K562 (cell line): ENCODE measurements around the gene TOMT. TPM values are rescaled to one million over a fixed set of nuclear protein-coding genes. Genes with fewer than 3 reads are reported as not detected.

ENCODE experiments used
- ATAC-seq: fragments of 200-7000 bp; cut with Tn5 transposase; 3 replicates; pipeline ENCODE4 v1.9.1; 2020; ENCODE audit warnings: moderate library complexity
- BruUV-seq: library from RNA; stranded (reverse); fragments of 400-500 nt; replicated peaks from 2 replicates; lab custom pipeline; 2021; lab: Mats Ljungman, UMichigan
- CTCF ChIA-PET: fragments of 300-600 bp; formaldehyde crosslinking; extraction: SDS; loops from one replicate; lab custom pipeline; 2021; ENCODE audit warnings: low intra/inter-chr PET ratio; lab: Yijun Ruan, JAX
- POLR2A ChIA-PET: fragments of 300-600, 350-650 bp; sonication (Branson Sonifier 250); formaldehyde crosslinking; extraction: SDS; loops from one replicate; lab custom pipeline; 2021; ENCODE audit warnings: antibody characterized with exemption, inconsistent platforms; lab: Yijun Ruan, JAX
- DNase-seq, 4 experiments: peaks; one replicate each; pipeline versions ENCODE4 v3.0.0 to v3.0.0-alpha.2; 2011 to 2018; ENCODE audit warnings: low spot score in 3 of 4, mixed read lengths in 3 of 4; ENCODE audit errors: extremely low read depth in 1 of 4
- FAIRE-seq: peaks from 2 replicates; lab custom pipeline; 2011; peaks lifted over from hg19 to GRCh38; lab: Jason Lieb, UNC
- H2AFZ ChIP-seq: 2 replicates; pipeline ENCODE4 v1.6.0; 2011; ENCODE audit warnings: low read depth, low read length, control low read depth, inconsistent platforms
- H3K27ac ChIP-seq: fragments of 200-600 bp; 3 replicates; pipeline ENCODE4 v1.8.0; 2011; ENCODE audit warnings: low read depth, mild to moderate bottlenecking, control low read depth, inconsistent platforms, low read length, moderate library complexity, mixed read lengths; ENCODE audit errors: extremely low read depth
- H3K27me3 ChIP-seq, 2 experiments: fragments of 300-600 bp in 1 of 2; 2 replicates in 1 of 2; 3 replicates in 1 of 2; pipeline versions ENCODE4 v1.6.0 to v1.8.0; 2011; ENCODE audit warnings: inconsistent platforms in 2 of 2, low read length in 2 of 2, mild to moderate bottlenecking in 1 of 2, mixed read lengths in 1 of 2, moderate library complexity in 1 of 2; ENCODE audit not compliant: control insufficient read depth in 2 of 2, insufficient read depth in 2 of 2
- H3K36me3 ChIP-seq: fragments of 300-600 bp; 3 replicates; pipeline ENCODE4 v1.8.0; 2011; ENCODE audit warnings: mild to moderate bottlenecking, low read length, inconsistent platforms; ENCODE audit not compliant: control insufficient read depth, insufficient read depth
- H3K4me1 ChIP-seq, 2 experiments: fragments of 200-600 bp in 1 of 2; replicated peaks in 1 of 2; 2 replicates in 1 of 2; 3 replicates in 1 of 2; pipeline versions ENCODE4 v1.5.1 to v1.8.0; 2011; ENCODE audit warnings: inconsistent platforms in 2 of 2, low read length in 2 of 2, mild to moderate bottlenecking in 1 of 2, mixed read lengths in 1 of 2, moderate library complexity in 1 of 2; ENCODE audit not compliant: control insufficient read depth in 2 of 2, insufficient read depth in 2 of 2
- H3K4me2 ChIP-seq: 2 replicates; pipeline ENCODE4 v1.6.1; 2011; ENCODE audit warnings: low read length, control low read depth, inconsistent platforms, mixed read lengths; ENCODE audit not compliant: insufficient read depth
- H3K4me3 ChIP-seq: fragments of 200-600 bp; sonication (generic), shearing (Covaris generic); 2 replicates; pipeline ENCODE4 v1.5.1; 2016; ENCODE audit warnings: control low read depth, inconsistent platforms
- H3K79me2 ChIP-seq: fragments of 200-600 bp; 3 replicates; pipeline ENCODE4 v1.8.0; 2011; ENCODE audit warnings: low read length, inconsistent platforms; ENCODE audit not compliant: control insufficient read depth, insufficient read depth
- H3K9ac ChIP-seq, 2 experiments: 2 replicates each; pipeline versions ENCODE4 v1.6.0 to v1.6.1; 2011; ENCODE audit warnings: low read depth in 2 of 2, low read length in 2 of 2, control low read depth in 1 of 2, inconsistent platforms in 1 of 2, mild to moderate bottlenecking in 1 of 2, mixed read lengths in 1 of 2; ENCODE audit not compliant: insufficient read depth in 1 of 2
- H3K9me1 ChIP-seq: one replicate; pipeline ENCODE4 v1.6.0; 2011; ENCODE audit warnings: inconsistent platforms, mild to moderate bottlenecking, low read length, moderate library complexity; ENCODE audit not compliant: control insufficient read depth, insufficient read depth
- H3K9me3 ChIP-seq: replicated peaks from 2 replicates; pipeline ENCODE4 v1.5.1; 2011; ENCODE audit warnings: low read depth, low read length, inconsistent platforms; ENCODE audit not compliant: control insufficient read depth, insufficient read depth
- H4K20me1 ChIP-seq: replicated peaks from 2 replicates; pipeline ENCODE4 v1.6.1; 2011; ENCODE audit warnings: low read length, inconsistent platforms, mixed read lengths; ENCODE audit not compliant: control insufficient read depth, insufficient read depth
- CREB3 ChIP-seq: fragments of 450-650 bp; conservative IDR thresholded peaks from 2 replicates; pipeline ENCODE4 v1.6.1; 2016; ENCODE audit warnings: missing genetic modification characterization, low read depth, mild to moderate bottlenecking, missing compliant biosample characterization, moderate library complexity
- CUX1 ChIP-seq: fragments of 200-800 bp; sonication (Bioruptor generic); IDR thresholded peaks from 2 replicates; pipeline ENCODE4 v1.6.1; 2016; ENCODE audit warnings: missing genetic modification characterization, missing compliant biosample characterization
- FOXJ3 ChIP-seq: sonication (generic); formaldehyde crosslinking; IDR thresholded peaks from 2 replicates; pipeline ENCODE4 v1.4.0; 2020; ENCODE audit warnings: mild to moderate bottlenecking, missing genetic modification reagents
- JUND ChIP-seq, 2 experiments: IDR thresholded peaks; 2 replicates in 1 of 2; 3 replicates in 1 of 2; pipeline ENCODE4 v1.6.1; 2011; ENCODE audit warnings: borderline replicate concordance in 2 of 2, low read depth in 2 of 2, low read length in 2 of 2, improper control_type of control experiment in 1 of 2, missing biosample characterization in 1 of 2, missing genetic modification characterization in 1 of 2, missing genetic modification reagents in 1 of 2
- NFE2 ChIP-seq: IDR thresholded peaks from 2 replicates; pipeline ENCODE4 v1.6.1; 2014; ENCODE audit warnings: antibody characterized with exemption, low read depth
- NR2C1 ChIP-seq, 2 experiments: fragments of 450-650 bp; IDR thresholded peaks; 2 replicates each; pipeline ENCODE4 v1.6.1; 2017; ENCODE audit warnings: mild to moderate bottlenecking in 2 of 2, antibody characterized with exemption in 1 of 2, inconsistent platforms in 1 of 2, missing compliant biosample characterization in 1 of 2, missing genetic modification characterization in 1 of 2
- RFX7 ChIP-seq: fragments of 250-450 bp; sonication (Bioruptor Pico); IDR thresholded peaks from 2 replicates; pipeline ENCODE4 v1.5.1; 2021; ENCODE audit warnings: mild to moderate bottlenecking
- TAF7 ChIP-seq: fragments of 450-650 bp; IDR thresholded peaks from 2 replicates; pipeline ENCODE4 v1.6.1; 2016; ENCODE audit warnings: missing genetic modification characterization, missing compliant biosample characterization
- ZNF165 ChIP-seq: fragments of 250-450 bp; sonication (Bioruptor Pico); IDR thresholded peaks from 2 replicates; pipeline ENCODE4 v1.4.0; 2020; ENCODE audit warnings: borderline replicate concordance
- ZNF174 ChIP-seq: fragments of 250-450 bp; sonication (Bioruptor Pico); IDR thresholded peaks from 2 replicates; pipeline ENCODE4 v1.4.0; 2020; ENCODE audit warnings: mild to moderate bottlenecking
- ZNF740 ChIP-seq, 3 experiments: fragments of 200-800 bp in 1 of 3; sonication (Bioruptor generic) in 1 of 3; sonication (generic) in 1 of 3; formaldehyde crosslinking in 1 of 3; IDR thresholded peaks; 2 replicates each; pipeline versions ENCODE4 v1.6.1 to v1.8.0; 2016 to 2022; ENCODE audit warnings: mild to moderate bottlenecking in 2 of 3, missing compliant biosample characterization in 2 of 3, missing genetic modification characterization in 2 of 3, missing genetic modification reagents in 1 of 3
- WGBS: fragments of 100-300 bp; shearing (Covaris generic); methylation state at CpG from one replicate; pipeline ENCODE4 v1.1.6; 2016; ENCODE audit warnings: low coverage, mixed read lengths; ENCODE audit not compliant: insufficient coverage; ENCODE audit errors: missing lambda C conversion rate; 5-methylcytosine and 5-hydroxymethylcytosine counted together
- in situ Hi-C: fragments of 300-500 bp; cut with MboI; formaldehyde crosslinking; loops from 4 replicates; pipeline ENCODE4 v1.15.0; 2018; ENCODE audit warnings: inconsistent platforms, mixed read lengths
- intact Hi-C: fragments of 100-400 bp; cut with micrococcal nuclease; formaldehyde crosslinking; loops from 2 replicates; pipeline ENCODE4 v1.14.2; 2022
- polyA plus RNA-seq, 8 experiments: library from polyadenylated mRNA; depleted of rRNA in 4 of 8; stranded (reverse) in 5 of 8; unstranded in 3 of 8; fragments of >200 nt; fragmentation: Nextera tagmentation in 2 of 8; fragmentation: Illumina TruSeq in 1 of 8; extraction: Ambion mirVana in 2 of 8; extraction: Trizol in 1 of 8; gene quantifications; 2 replicates each; pipeline versions ENCODE4 v1.2.1 to v1.2.3, GENCODE V29; 2011 to 2014; ENCODE audit warnings: inconsistent platforms in 1 of 8, missing spikeins in 1 of 8
- total RNA-seq, 7 experiments: library from RNA; depleted of rRNA in 6 of 7; stranded (reverse); fragments of >200 nt in 6 of 7; fragmentation: Illumina TruSeq in 2 of 7; extraction: Trizol in 2 of 7; gene quantifications; 2 replicates each; pipeline versions ENCODE4 v1.2.1 to v1.2.3, GENCODE V29; 2011 to 2021; ENCODE audit warnings: low replicate concordance in 1 of 7

TOMT gene
- total and polyA plus RNA-seq, 9 of the 15 experiments (the other 6 are each of a cell fraction or from before 2014, with no cell fraction given), result not detected

DNA sequence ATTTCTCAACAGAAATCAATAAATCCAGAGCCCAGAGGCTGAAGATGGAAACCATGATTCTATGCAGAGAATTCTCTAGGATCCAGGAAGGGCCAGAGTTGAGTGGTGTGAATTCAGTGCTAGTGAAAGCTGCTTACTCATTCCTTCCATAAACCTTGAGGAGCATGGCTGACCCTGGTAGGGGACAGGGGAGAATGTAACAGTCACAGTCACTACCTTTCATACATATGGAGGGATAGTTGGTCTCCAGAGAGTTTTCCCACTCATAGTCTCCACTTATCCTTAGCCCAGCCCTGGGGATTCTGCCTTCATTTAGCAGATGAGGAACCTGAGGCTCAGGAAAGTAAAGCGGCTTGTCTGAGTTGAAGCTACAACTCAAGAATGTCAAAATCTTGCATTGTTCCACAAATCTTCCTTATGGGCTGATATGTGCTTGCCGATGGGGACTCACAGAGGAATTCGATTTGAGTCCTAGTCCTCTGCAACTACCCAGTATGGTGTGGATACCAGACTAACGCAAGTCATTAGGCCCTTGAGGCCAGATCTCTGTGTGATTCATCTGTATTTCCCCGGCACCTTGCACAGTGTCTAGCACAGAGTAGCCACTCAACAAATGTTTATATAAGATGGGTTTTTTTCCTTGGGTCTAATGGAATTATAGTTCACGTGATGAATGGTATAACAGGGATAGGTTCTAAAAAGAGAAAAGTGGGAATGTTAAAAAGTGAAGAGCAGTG, 10.5 kb downstream of the TOMT start:
- intact Hi-C loops (no loop called here), in situ Hi-C loops (no loop called here)
- Histone ChIP-seq H3K79me2 (peaks cover 3% of the 10 kb centered on the region; the same call in 1 of the 3 replicates), H4K20me1 (no peaks in the 10 kb centered on the region), H3K9me1 (no peaks in the 10 kb centered on the region), H3K36me3 (0 out of 3 replicates have a peak, but pooled peaks cover under 1% of the 10 kb centered on the region), H3K9me3 (no peaks in the 10 kb centered on the region), H3K9ac (peak overlapping the region; percentile 1 to 12; a peak in 2 of 4 replicates), H3K4me2 (no peak overlapping the region), H2AFZ (peak overlapping the region; percentile 93), H3K27me3 (no peaks in the 10 kb centered on the region), H3K4me3 (no peak overlapping the region), H3K27ac (peak overlapping the region; percentile 21; the same call in 1 of the 3 replicates), H3K4me1 (peaks cover 20 to 42% of the 10 kb centered on the region in 2 experiments)
- ATAC-seq, result no peak
- CTCF ChIA-PET, result no interaction called here
- WGBS, result 76% methylated on average over 6 of the region's 6 CpGs
- no TSS peak for BruUV-seq
- FAIRE-seq, result no peak
- DNase-seq, result no peak
- POLR2A ChIA-PET, result interaction anchor here (0.7 to 1.5 kb wide), 3 partner anchors 8 to 86 kb away, joined by 3 to 4 read pairs (median 3); partner anchors contain the start of gene TOMT
- TF ChIP-seq JUND (IDR thresholded peaks at IDR 0.05; ENCODE audit: borderline replicate concordance, low read depth, low read length), result no peak
- TF ChIP-seq JUND (tag; IDR thresholded peaks at IDR 0.05; ENCODE audit: borderline replicate concordance, low read depth, low read length), result peak; percentile 51; the same call in 1 of the 3 replicates
- no peak for TF ChIP-seq ZNF740 (CRISPR knock-in tag; IDR thresholded peaks at IDR 0.05)
- TF ChIP-seq ZNF740 (tag; IDR thresholded peaks at IDR 0.05), result peak in 1 of 2 experiments; percentile 26; a peak in 1 of 4 replicates
- peak; percentile 66; the same call in 1 of the 2 replicates for TF ChIP-seq CREB3
- TF ChIP-seq CUX1 (CRISPR knock-in tag), result 0 out of 2 replicates have a peak, but pooled peaks have one; percentile 52
- no peak for TF ChIP-seq ZNF174 (CRISPR knock-in tag)
- no peak for TF ChIP-seq RFX7 (CRISPR knock-in tag)
- peak; percentile 81 for TF ChIP-seq TAF7 (tag)
- TF ChIP-seq FOXJ3 (CRISPR knock-in tag), result no peak
- TF ChIP-seq ZNF165, result no peak
- TF ChIP-seq NFE2, result peak; percentile 79
- TF ChIP-seq NR2C1 (IDR thresholded peaks at IDR 0.05), result no peak
- 0 out of 2 replicates have a peak, but pooled peaks have one; percentile 17 for TF ChIP-seq NR2C1 (tag; IDR thresholded peaks at IDR 0.05)
